ENCODE data around the gene MRPL52.

- TF ChIP-seq POLR2A (IDR thresholded peaks at IDR 0.05; ENCODE audit: low read depth, low read length) (no peak), POLR2AphosphoS5 (IDR thresholded peaks at IDR 0.05; ENCODE audit: low read depth, low read length) (no peak), SPI1 (IDR thresholded peaks at IDR 0.05; ENCODE audit: low read depth, low read length) (no peak), TAF1 (IDR thresholded peaks at IDR 0.05; ENCODE audit: low read depth, low read length) (no peak), POU2F2 (IDR thresholded peaks at IDR 0.05; ENCODE audit: low read depth, low read length) (no peak)
Measured at GRCh38 chr14:22841311-22841710, 11.6 kb downstream of the MRPL52 start.
